Mucosa of rectum (tissue), 2 donors: ENCODE data around the gene AQP4.

Source experiments
- H3K27ac ChIP-seq, 2 donors: one replicate each; pipeline ENCODE4 v1.7.0; 2013; ENCODE audit warnings: inconsistent platforms in 2 of 2, low read depth in 2 of 2, low read length in 2 of 2
- H3K27me3 ChIP-seq, 2 donors: one replicate each; pipeline ENCODE4 v1.7.0; 2013; ENCODE audit warnings: low read length in 2 of 2; ENCODE audit not compliant: control insufficient read depth in 2 of 2, insufficient read depth in 2 of 2
- H3K36me3 ChIP-seq, 2 donors: one replicate each; pipeline ENCODE4 v1.7.0; 2013; ENCODE audit warnings: low read length in 2 of 2; ENCODE audit not compliant: control insufficient read depth in 2 of 2, insufficient read depth in 2 of 2
- H3K4me1 ChIP-seq, 2 donors: one replicate each; pipeline ENCODE4 v1.7.0; 2013; ENCODE audit warnings: low read length in 2 of 2, mild to moderate bottlenecking in 1 of 2; ENCODE audit not compliant: control insufficient read depth in 2 of 2, insufficient read depth in 2 of 2
- H3K4me3 ChIP-seq, 2 donors: one replicate each; pipeline ENCODE4 v1.7.0; 2013; ENCODE audit warnings: low read length in 2 of 2
- H3K9ac ChIP-seq, 2 donors: one replicate each; pipeline ENCODE4 v1.7.0; 2013; ENCODE audit warnings: low read length in 2 of 2, low read depth in 1 of 2, mild to moderate bottlenecking in 1 of 2
- H3K9me3 ChIP-seq, 2 donors: one replicate each; pipeline ENCODE4 v1.7.0; 2013; ENCODE audit warnings: low read length in 2 of 2; ENCODE audit not compliant: control insufficient read depth in 2 of 2
- donor health status: healthy.
- donor health status: Normal muscosa, but diverticular disease.

AQP4 gene

DNA sequence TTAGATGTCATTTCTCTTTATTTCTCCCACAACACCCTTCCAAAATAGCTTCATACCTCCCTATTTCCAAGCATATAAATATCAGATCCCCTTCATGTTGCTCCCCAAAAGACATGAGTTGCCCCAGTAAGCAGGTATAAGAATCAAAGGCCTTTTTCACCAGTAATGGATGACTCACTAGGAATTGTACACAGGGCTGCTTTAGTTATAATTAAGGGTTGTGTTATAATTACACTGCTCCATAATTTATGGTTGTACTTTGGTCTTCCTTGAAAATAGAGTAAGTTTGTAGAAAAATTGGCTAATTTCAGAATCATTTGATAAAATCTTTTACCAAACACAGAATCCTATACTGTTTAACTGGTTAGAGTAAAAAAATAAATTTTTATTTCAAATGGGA is 8.8 kb upstream of the AQP4 start:
- Histone ChIP-seq H3K36me3 (no peaks in the 10 kb centered on the region), H3K4me1 (peaks cover under 1 to 8% of the 10 kb centered on the region in 2 donors), H3K4me3 (no peak overlapping the region), H3K9ac (no peak overlapping the region), H3K9me3 (no peaks in the 10 kb centered on the region), H3K27me3 (no peaks in the 10 kb centered on the region), H3K27ac (no peak overlapping the region)

DNA sequence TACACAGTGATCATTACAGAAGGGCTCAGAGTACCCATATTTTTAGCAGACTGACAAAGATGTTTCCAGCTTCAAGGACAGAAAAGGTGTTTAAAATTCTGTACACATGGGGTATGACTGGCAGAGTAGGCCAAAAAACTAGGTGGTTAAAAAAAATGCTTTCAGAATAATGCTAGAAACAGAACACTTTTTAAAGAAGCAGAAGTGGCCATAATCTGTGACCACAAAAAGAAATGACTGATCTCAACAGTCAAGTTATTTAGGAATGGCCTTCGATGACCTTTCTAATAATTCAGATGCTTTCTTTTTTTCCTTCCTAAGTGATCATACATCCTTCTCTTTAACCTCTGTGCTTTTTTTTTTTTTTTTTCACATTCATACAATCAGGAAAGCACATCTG is 4.1 kb upstream of the AQP4 start:
- Histone ChIP-seq H3K27me3 (peaks cover 0 to under 1% of the 10 kb centered on the region in 2 donors), H3K9ac (no peak overlapping the region), H3K27ac (no peak overlapping the region), H3K36me3 (no peaks in the 10 kb centered on the region), H3K9me3 (no peaks in the 10 kb centered on the region), H3K4me3 (no peak overlapping the region), H3K4me1 (peaks cover 3 to 5% of the 10 kb centered on the region in 2 donors)

DNA sequence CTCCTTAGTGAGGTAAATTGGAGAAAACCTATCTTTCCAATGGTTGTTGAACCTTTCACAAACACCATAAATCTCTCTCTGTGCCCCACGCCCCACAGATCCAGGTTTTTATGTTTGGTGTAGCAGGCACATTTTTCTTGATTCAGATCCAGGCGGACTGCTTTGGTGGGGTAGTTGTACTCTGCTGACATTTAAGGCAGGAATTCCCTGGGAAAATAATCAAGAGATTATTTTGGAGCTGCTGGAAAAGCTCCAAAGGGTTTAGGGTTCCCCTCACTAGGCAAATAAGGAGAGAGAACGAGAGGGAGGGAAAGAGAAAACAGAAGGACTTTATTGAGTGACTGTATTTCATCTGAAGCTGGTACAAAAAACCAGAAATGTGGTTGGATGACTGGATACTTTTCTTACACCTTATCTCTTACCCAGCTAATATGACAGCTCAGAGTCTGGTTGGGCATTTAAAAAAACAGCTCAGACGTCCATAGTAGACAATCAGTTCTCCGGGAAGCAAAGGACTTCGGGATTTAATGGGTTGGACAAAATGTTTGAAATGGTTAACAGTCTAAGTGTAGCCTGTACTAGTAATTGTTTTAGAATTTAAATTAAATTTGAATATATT is 3.6 kb upstream of the AQP4 start:
- Histone ChIP-seq H3K27ac (no peak overlapping the region), H3K4me1 (peaks cover 3 to 4% of the 10 kb centered on the region in 2 donors), H3K9ac (no peak overlapping the region), H3K4me3 (peak overlapping the region; percentile 2 to 26), H3K9me3 (no peaks in the 10 kb centered on the region), H3K36me3 (no peaks in the 10 kb centered on the region), H3K27me3 (peaks cover 0 to 6% of the 10 kb centered on the region in 2 donors)

DNA sequence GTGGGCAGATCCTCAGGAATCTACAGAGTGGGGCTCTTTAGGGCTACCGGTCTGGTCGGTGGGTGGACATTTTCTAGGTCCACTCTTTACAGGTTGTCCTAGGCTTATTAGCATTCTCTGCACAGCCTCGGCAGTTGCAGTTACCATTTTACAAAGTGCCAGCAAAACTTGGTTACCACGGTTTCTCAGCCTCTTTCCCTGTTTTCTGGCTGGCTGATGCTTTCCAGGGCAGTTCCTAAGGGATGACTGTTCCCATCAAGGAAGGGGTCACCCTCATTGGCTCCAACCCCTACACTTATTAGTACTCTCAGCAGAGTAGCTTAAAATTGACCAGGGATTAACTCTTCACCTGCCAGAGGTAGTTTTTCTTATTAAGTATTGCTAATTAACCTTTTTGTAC is 2.0 kb upstream of the AQP4 start:
- Histone ChIP-seq H3K27ac (no peak overlapping the region), H3K9me3 (no peaks in the 10 kb centered on the region), H3K27me3 (peaks cover 3 to 6% of the 10 kb centered on the region in 2 donors), H3K4me3 (no peak overlapping the region), H3K36me3 (no peaks in the 10 kb centered on the region), H3K9ac (no peak overlapping the region), H3K4me1 (peaks cover 3 to 4% of the 10 kb centered on the region in 2 donors)

DNA sequence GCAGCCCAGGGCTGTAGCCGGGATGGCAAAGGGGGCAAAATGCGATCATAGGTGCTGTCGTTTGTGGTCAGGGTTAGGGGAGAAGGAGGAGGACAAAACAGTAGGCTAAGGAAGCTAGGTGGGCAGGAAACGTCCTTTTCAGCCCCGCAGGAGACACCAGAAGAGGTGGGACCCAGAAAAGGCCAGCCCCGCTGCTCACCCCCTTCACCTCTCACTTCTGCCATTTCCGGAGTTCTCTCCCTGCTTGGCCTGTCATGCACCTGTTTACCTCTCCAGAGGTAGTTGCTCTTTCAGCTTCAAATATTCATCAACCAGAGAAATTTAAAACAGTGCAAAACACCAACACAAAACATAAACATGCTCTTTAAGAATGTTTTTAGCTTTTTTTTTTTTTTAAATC is 849 bp downstream of the AQP4 start:
- H3K4me1 ChIP-seq: peaks cover 3 to 4% of the 10 kb centered on the region in 2 donors
- peaks cover 3 to 6% of the 10 kb centered on the region in 2 donors for H3K27me3 ChIP-seq
- no peak overlapping the region for H3K4me3 ChIP-seq
- no peaks in the 10 kb centered on the region for H3K9me3 ChIP-seq
- no peaks in the 10 kb centered on the region for H3K36me3 ChIP-seq
- no peak overlapping the region for H3K27ac ChIP-seq
- no peak overlapping the region for H3K9ac ChIP-seq

DNA sequence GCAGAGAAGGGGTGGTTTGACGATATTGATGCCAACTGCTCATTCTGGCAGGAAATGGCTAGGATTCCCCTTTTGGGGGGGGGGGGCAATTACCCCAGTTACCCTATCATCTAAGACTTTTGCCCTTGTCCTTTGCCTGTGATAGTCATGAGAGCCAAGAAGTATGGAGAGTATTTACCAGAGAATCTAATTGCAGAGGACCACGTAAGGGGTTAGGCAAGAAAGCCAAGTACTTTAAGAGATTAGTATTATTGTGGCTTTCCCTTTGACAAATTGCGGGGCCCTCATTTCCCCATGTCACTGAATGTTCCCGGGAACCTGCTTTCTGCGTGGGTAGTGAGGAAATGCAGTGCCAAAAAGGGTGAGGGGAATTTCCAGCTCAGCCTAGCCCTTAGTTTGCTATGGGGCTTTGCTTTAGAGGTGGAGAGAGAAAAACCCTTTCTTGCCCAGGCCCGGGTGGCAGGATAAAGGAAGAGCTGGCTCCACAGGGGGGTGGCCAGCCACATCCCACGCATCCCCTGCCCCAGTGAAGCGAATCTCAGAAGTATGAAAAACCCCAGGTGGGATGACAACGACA is 1.5 kb downstream of the AQP4 start:
- Histone ChIP-seq H3K27ac (no peak overlapping the region), H3K36me3 (no peaks in the 10 kb centered on the region), H3K27me3 (peaks cover 3 to 6% of the 10 kb centered on the region in 2 donors), H3K9me3 (no peaks in the 10 kb centered on the region), H3K4me1 (peaks cover under 1% of the 10 kb centered on the region in 2 donors), H3K4me3 (no peak overlapping the region), H3K9ac (peak overlapping the region in 1 of 2 donors; percentile 47)

DNA sequence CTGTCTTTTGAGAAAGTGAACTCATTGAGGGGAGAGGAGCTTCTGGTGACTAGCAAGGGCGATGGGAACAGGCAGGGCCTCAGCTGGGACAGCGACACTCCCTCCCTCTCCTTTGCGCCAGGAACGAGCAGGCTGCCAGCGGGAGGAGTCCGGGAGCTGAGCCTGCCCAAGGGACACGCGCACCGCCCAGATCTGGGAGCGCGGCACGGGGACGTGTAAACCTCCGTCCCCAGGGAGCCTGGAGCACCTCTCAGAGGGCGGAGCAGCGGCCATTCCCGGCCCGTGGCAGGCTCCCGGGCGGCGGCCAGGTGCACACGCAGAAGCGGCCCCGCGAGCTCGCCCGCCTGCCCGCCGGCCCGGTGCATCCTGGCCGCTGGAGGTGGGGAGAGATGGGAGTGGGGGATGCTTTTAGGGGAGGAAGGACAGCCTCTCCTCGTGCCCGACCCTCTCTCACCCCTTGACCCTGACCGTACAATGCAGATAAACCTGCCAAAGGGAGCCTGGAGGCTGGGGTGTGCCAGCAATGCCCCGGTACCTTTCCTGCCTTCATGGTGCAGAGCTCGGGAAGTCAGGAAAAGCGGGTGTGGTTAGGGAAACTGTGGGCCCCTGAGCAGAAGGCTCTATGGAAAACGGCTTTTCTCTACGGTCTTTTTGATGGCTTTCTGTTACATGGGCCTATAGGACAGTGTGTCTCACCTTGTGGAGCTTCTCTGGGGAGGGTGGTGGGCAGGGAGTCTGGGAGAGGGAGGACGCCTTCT is 2.2 kb downstream of the AQP4 start:
- H3K9ac ChIP-seq: peak overlapping the region in 1 of 2 donors; percentile 47
- H3K4me1 ChIP-seq: no peaks in the 10 kb centered on the region
- no peaks in the 10 kb centered on the region for H3K36me3 ChIP-seq
- peak overlapping the region; percentile 52 to 61 for H3K4me3 ChIP-seq
- H3K27ac ChIP-seq: no peak overlapping the region
- H3K9me3 ChIP-seq: no peaks in the 10 kb centered on the region
- H3K27me3 ChIP-seq: peaks cover 3 to 6% of the 10 kb centered on the region in 2 donors

DNA sequence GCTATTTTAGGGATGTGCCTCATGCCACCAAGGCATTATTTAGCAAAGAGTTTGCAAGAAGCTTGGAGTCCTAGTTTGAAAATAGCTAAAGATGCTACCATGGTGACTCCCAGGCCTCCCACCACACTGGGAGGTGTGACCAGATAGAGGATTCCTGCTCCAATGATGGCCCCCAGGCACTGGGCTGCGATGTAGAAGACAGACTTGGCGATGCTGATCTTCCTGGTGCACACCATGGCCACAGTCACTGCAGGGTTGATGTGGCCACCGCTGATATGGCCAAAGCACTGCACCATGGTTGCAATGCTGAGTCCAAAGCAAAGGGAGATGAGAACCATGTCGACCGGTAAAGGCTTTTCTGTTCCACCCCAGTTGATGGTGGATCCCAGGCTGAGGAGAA is 3.4 kb downstream of the AQP4 start:
- Histone ChIP-seq H3K27me3 (peaks cover 3 to 6% of the 10 kb centered on the region in 2 donors), H3K27ac (no peak overlapping the region), H3K9me3 (no peaks in the 10 kb centered on the region), H3K36me3 (no peaks in the 10 kb centered on the region), H3K4me1 (no peaks in the 10 kb centered on the region), H3K9ac (no peak overlapping the region), H3K4me3 (no peak overlapping the region)

DNA sequence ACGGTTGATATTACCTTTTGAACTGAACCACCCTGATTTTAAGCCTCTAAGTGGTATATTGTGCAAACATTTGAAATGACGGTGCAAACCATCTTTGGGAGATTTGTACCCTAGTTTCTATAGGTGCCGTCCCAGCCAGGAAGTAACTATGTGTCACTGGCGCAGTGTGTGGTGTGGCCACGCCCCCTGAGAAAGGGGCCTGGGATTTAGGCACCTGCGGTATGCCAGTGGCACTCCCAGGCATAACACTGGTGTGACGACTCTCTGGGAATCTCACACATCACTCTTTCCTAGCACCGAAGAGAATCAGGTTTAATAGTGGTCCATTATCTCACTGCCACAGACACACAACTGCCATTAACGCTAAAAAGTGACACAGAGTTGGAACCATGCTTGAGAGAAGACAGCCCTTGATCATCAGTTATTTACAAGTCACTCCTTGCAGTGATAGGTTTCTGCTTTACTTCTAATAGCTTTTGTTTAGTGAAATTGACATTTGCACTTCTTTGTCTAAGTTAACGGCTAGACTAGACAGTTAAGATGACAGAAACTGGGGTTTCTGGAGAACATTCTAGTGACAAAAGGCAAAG is 11.1 kb downstream of the AQP4 start:
- H3K9ac ChIP-seq: no peak overlapping the region
- H3K4me3 ChIP-seq: no peak overlapping the region
- no peak overlapping the region for H3K27ac ChIP-seq
- no peaks in the 10 kb centered on the region for H3K9me3 ChIP-seq
- H3K4me1 ChIP-seq: no peaks in the 10 kb centered on the region
- no peaks in the 10 kb centered on the region for H3K27me3 ChIP-seq
- H3K36me3 ChIP-seq: no peaks in the 10 kb centered on the region

DNA sequence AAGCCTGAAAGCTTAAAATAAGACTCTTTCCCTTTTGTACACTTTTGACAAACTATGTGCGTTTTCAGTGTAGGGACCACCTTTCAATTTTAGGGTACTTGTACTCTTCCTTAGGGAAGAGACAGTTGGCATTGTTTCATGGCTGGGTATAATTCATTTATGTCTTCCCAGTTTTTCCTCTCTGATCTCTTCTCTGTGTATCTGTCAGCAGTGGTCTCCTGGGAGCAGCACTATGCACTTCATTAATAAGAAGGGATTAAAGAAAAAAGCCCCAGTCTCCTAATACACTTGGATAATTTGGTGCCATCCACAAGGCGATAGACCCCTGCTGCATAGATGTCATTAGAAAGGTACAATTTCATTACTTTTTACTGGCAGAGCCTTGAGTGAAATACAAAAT is 12.1 kb downstream of the AQP4 start:
- no peaks in the 10 kb centered on the region for H3K27me3 ChIP-seq
- H3K9ac ChIP-seq: no peak overlapping the region
- H3K4me3 ChIP-seq: no peak overlapping the region
- H3K9me3 ChIP-seq: no peaks in the 10 kb centered on the region
- H3K36me3 ChIP-seq: no peaks in the 10 kb centered on the region
- H3K4me1 ChIP-seq: no peaks in the 10 kb centered on the region
- no peak overlapping the region for H3K27ac ChIP-seq
